Neural crest cell (in vitro differentiated cells): ENCODE data around the gene RNF144B. TPM values are rescaled to one million over a fixed set of nuclear protein-coding genes. Genes with fewer than 3 reads are reported as not detected.

Experiments
- DNase-seq: peaks from one replicate; pipeline ENCODE4 v3.0.0; 2021; ENCODE audit warnings: low read depth, mixed read lengths, low spot score
- H3K27ac Mint-ChIP-seq: one replicate; pipeline ENCODE4 v1.8.0; 2021; ENCODE audit warnings: mild to moderate bottlenecking, mixed read lengths; ENCODE audit not compliant: unreplicated experiment
- H3K27me3 Mint-ChIP-seq: 2 replicates; pipeline ENCODE4 v1.8.0; 2021; ENCODE audit warnings: low read depth, mild to moderate bottlenecking, mixed read lengths
- H3K36me3 Mint-ChIP-seq: 2 replicates; pipeline ENCODE4 v1.8.0; 2021; ENCODE audit warnings: low read depth, mild to moderate bottlenecking, mixed read lengths
- H3K4me1 Mint-ChIP-seq: 2 replicates; pipeline ENCODE4 v1.8.0; 2021; ENCODE audit warnings: mixed read lengths
- H3K4me3 Mint-ChIP-seq: one replicate; pipeline ENCODE4 v1.8.0; 2021; ENCODE audit warnings: mild to moderate bottlenecking, mixed read lengths
- H3K9me3 Mint-ChIP-seq: 2 replicates; pipeline ENCODE4 v1.8.0; 2021; ENCODE audit warnings: mixed read lengths
- long read RNA-seq: library from polyadenylated mRNA; unstranded; transcript quantifications from one replicate; pipeline ENCODE4 v2.0.0, GENCODE V29; 2020
- total RNA-seq: library from RNA; stranded (reverse); gene quantifications from 2 replicates; pipeline ENCODE4 v1.2.1, GENCODE V29; 2021
- TF ChIP-seq, protein P1 (sequence below): fragments of 200-600 bp; sonication (generic); conservative IDR thresholded peaks from 2 replicates; pipeline ENCODE4 v1.5.0; 2021; ENCODE audit warnings: antibody characterized with exemption, mild to moderate bottlenecking

Gene RNF144B
- 0.23 and 0.59 TPM in 2 replicates for total RNA-seq
- long read RNA-seq, result 0 reads

DNA sequence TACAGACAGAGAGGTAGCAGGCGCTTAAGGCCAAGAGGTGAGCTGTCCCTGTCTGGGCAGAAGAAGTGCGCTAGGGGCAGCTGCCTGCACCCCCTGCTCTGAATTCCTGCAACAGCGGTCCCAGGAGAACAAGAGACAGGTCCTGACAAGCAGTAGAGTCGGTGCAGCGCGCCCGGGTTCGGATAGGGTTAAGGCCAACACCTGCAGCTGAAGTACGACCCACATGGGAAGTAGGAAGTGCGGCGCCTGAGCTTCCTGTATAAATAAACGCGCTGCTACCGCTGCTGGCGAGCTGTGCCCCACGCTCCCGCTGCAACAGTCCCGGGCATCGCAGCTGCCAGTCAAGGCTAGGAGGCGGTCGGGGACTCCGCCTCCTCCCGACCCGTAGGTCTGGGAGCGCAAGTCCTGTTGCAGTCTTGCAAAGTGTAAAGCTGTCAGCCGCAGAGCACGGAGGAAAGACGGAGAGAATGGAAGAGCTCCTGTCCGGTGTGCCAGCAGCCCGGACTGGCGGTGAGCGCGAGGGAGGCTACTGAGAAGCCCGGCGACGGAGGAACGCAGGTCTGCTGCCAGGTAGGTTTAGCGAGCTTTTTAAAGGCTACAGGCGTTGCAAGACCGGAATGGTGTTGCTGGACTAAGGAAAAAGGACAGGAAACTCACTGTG, at the start of gene RNF144B:
Gene RNF144B (plus strand): TSS at position 290 of the 661 bp plus-strand sequence. CDS start 12,185 bp downstream, outside the sequence.
- H3K4me3 Mint-ChIP-seq, result peak within 1 kb of the TSS; percentile 88
- TF ChIP-seq, protein P1, sequence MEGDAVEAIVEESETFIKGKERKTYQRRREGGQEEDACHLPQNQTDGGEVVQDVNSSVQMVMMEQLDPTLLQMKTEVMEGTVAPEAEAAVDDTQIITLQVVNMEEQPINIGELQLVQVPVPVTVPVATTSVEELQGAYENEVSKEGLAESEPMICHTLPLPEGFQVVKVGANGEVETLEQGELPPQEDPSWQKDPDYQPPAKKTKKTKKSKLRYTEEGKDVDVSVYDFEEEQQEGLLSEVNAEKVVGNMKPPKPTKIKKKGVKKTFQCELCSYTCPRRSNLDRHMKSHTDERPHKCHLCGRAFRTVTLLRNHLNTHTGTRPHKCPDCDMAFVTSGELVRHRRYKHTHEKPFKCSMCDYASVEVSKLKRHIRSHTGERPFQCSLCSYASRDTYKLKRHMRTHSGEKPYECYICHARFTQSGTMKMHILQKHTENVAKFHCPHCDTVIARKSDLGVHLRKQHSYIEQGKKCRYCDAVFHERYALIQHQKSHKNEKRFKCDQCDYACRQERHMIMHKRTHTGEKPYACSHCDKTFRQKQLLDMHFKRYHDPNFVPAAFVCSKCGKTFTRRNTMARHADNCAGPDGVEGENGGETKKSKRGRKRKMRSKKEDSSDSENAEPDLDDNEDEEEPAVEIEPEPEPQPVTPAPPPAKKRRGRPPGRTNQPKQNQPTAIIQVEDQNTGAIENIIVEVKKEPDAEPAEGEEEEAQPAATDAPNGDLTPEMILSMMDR, result no peak
- no peaks in the 10 kb centered on the region for H3K9me3 Mint-ChIP-seq
- DNase-seq, result peak; percentile 49
- no peaks in the 10 kb centered on the region for H3K36me3 Mint-ChIP-seq
- H3K27me3 Mint-ChIP-seq, result peaks cover 42% of the 10 kb centered on the region
- H3K4me1 Mint-ChIP-seq, result peaks cover 19% of the 10 kb centered on the region
- H3K27ac Mint-ChIP-seq, result no peak within 1 kb of the TSS

DNA sequence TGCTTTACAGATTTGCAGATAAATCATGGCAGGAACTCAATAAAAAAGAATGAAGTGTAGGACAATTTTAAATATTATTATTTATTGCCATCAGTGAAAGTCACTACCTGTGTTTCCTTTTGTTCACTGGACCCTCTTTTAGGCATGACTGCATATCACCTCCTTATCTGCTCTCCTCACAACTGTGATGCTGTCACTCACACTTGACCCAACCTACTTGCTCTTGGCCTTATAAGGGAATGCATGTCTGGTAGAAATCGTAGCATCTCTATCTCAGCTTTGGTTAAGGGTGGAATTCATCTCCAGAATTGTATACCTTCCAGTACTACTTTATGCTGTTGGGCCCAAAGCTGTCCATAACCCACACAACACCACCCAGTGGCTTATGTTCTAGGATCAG, 47.6 kb upstream of the RNF144B start:
- no peak for DNase-seq
- TF ChIP-seq, protein P1, result no peak
- Mint-ChIP-seq H3K27me3 (no peaks in the 10 kb centered on the region), H3K9me3 (no peaks in the 10 kb centered on the region), H3K4me3 (no peak overlapping the region), H3K4me1 (peaks cover 26% of the 10 kb centered on the region), H3K27ac (no peak overlapping the region), H3K36me3 (no peaks in the 10 kb centered on the region)

DNA sequence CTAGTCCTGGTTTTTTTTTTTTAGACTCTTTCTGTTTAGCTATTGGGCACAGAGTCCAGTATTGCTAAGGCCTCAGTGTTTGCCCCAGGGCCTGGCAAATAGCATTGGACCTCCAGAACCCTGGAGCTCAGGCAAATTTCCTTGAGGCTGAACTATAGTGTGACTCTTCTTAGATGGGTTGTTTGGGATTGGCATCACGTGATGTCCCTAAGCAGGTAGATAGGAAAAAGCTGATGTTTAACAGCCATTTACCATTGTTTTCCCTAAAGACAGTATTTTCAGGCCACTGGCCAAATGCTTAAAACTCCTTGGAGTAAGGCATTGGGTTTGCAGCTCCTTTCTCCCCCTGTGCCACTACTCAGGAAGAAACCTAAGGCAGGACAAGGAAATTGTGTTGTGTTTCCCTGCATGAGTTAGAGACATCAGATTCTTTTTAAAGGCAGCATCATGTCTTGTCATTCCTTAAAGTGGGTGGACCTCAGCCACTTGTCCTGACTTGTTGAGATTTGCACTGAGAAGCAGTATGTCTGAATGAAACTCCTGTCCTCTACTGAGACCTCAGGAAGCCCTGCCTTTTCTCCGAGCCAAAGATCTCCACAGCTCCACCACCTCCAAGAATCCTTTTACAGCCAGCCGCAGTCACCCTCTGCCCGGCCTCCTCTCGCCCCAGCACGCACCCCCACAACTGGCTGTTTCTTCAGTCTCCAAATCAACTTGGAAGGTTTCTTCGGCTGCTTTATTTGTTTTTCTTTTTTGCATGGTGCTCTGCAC, 46.2 kb upstream of the RNF144B start:
- H3K27me3 Mint-ChIP-seq, result no peaks in the 10 kb centered on the region
- H3K4me3 Mint-ChIP-seq, result no peak overlapping the region
- no peak for DNase-seq
- TF ChIP-seq, protein P1, result no peak
- no peaks in the 10 kb centered on the region for H3K36me3 Mint-ChIP-seq
- no peaks in the 10 kb centered on the region for H3K9me3 Mint-ChIP-seq
- peak overlapping the region; percentile 37 for H3K27ac Mint-ChIP-seq
- H3K4me1 Mint-ChIP-seq, result peaks cover 23% of the 10 kb centered on the region

DNA sequence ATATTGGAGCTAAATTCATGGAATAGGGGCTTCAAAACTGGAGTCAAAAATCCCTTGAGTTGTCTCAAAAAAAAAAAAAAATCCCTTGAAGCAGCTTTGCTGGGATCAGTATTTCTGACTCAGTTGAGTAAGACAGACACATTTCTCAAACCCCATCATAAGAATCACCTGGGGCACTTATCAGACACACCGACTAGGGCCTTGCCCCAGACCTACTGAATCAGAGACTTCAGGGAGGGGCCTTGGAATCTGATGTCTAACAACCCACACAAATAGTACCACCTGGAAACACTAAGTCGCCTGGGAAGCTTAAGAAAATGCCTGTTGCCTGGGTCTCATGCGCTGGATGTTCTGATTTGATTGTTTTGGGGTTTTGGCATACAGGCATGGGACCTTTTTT, 44.9 kb upstream of the RNF144B start:
- Mint-ChIP-seq H3K36me3 (no peaks in the 10 kb centered on the region), H3K4me3 (no peak overlapping the region), H3K27me3 (no peaks in the 10 kb centered on the region), H3K27ac (no peak overlapping the region), H3K4me1 (peaks cover 11% of the 10 kb centered on the region), H3K9me3 (no peaks in the 10 kb centered on the region)
- DNase-seq, result no peak
- TF ChIP-seq, protein P1, result no peak

DNA sequence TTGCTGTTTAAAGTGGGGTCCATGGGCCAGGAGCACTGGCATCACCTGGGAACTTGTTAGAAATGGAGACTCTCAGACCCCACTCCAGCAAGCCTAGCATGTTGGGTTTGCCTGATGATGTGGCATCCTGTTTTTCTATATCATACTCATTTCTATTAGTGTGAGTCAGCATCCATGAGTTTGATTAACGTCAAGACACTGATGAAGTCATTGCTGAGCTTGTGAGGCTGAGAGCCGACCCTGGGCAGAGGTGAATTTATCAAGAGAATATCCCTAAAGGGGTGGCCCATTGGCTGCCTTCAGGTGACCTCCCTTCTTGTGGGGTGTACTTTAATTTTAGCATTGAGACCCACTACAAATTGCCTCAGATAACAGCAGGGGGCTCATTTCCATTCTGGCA, 43.4 kb upstream of the RNF144B start:
- Mint-ChIP-seq H3K27ac (no peak overlapping the region), H3K27me3 (no peaks in the 10 kb centered on the region), H3K4me3 (no peak overlapping the region)

More for the DNA sequence above, 43.4 kb upstream of the RNF144B start:
- no peaks in the 10 kb centered on the region for H3K9me3 Mint-ChIP-seq
- no peaks in the 10 kb centered on the region for H3K36me3 Mint-ChIP-seq
- DNase-seq, result no peak
- TF ChIP-seq, protein P1, result no peak
- H3K4me1 Mint-ChIP-seq, result peaks cover 12% of the 10 kb centered on the region
